Measurements from ENCODE around the gene BATF3. TPM values are rescaled to one million over a fixed set of nuclear protein-coding genes. Genes with fewer than 3 reads are reported as not detected.

Gene BATF3
- total RNA-seq, 2 experiments from 2014 or later, result 109 to 130 TPM

- Mint-ChIP-seq H3K9me3 (ENCODE audit: low read depth) (no peaks in the 10 kb centered on the region), H3K4me3 (no peak overlapping the region), H3K36me3 (no peaks in the 10 kb centered on the region), H3K27me3 (no peaks in the 10 kb centered on the region), H3K4me1 (peaks cover 48% of the 10 kb centered on the region), H3K27ac (no peak overlapping the region)
- DNase-seq (no peak), ATAC-seq (no peak)
- CTCF ChIA-PET, result interaction anchor here (0.7 to 4.7 kb wide), 4 partner anchors 11 to 228 kb away, joined by 3 to 49 read pairs (median 7); no protein-coding TSS in a partner anchor
Observed at GRCh38 chr1:212675675-212676074, 24.0 kb downstream of the BATF3 start.

GRCh38 chr1:212674872-212675271 is 24.8 kb downstream of the BATF3 start:
- Mint-ChIP-seq H3K4me1 (peaks cover 45% of the 10 kb centered on the region), H3K36me3 (no peaks in the 10 kb centered on the region), H3K27ac (no peak overlapping the region), H3K27me3 (no peaks in the 10 kb centered on the region), H3K4me3 (no peak overlapping the region), H3K9me3 (ENCODE audit: low read depth) (no peaks in the 10 kb centered on the region)
- DNase-seq (no peak), ATAC-seq (no peak)
- CTCF ChIA-PET, result interaction anchor here (1.0 to 1.1 kb wide), 2 partner anchors 10 to 24 kb away, joined by 5 to 9 read pairs; no protein-coding TSS in a partner anchor

- DNase-seq, result no peak
- no peak overlapping the region for H3K27ac Mint-ChIP-seq
- H3K9me3 Mint-ChIP-seq (ENCODE audit: low read depth), result no peaks in the 10 kb centered on the region
- H3K27me3 Mint-ChIP-seq, result no peaks in the 10 kb centered on the region
- no peak for ATAC-seq
- CTCF ChIA-PET, result interaction anchor here (0.7 to 1.8 kb wide), 7 partner anchors 13 to 214 kb away, joined by 3 to 6 read pairs (median 3); partner anchors contain the start of gene NSL1
- H3K4me3 Mint-ChIP-seq, result no peak overlapping the region
- H3K36me3 Mint-ChIP-seq, result no peaks in the 10 kb centered on the region
- H3K4me1 Mint-ChIP-seq, result peaks cover 43% of the 10 kb centered on the region
Observed at GRCh38 chr1:212671342-212672031, 28.2 kb downstream of the BATF3 start.

GRCh38 chr1:212670882-212671281 is 28.8 kb downstream of the BATF3 start:
- H3K27me3 Mint-ChIP-seq, result no peaks in the 10 kb centered on the region
- H3K9me3 Mint-ChIP-seq (ENCODE audit: low read depth), result no peaks in the 10 kb centered on the region
- DNase-seq (no peak), ATAC-seq (no peak)
- no peaks in the 10 kb centered on the region for H3K36me3 Mint-ChIP-seq
- no peak overlapping the region for H3K4me3 Mint-ChIP-seq
- CTCF ChIA-PET, result interaction anchor here (0.7 to 1.8 kb wide), 6 partner anchors 14 to 213 kb away, joined by 3 to 6 read pairs (median 3); no protein-coding TSS in a partner anchor
- peaks cover 48% of the 10 kb centered on the region for H3K4me1 Mint-ChIP-seq
- H3K27ac Mint-ChIP-seq, result no peak overlapping the region

GRCh38 chr1:212670301-212670700 is 29.3 kb downstream of the BATF3 start:
- H3K27ac Mint-ChIP-seq, result no peak overlapping the region
- no peaks in the 10 kb centered on the region for H3K36me3 Mint-ChIP-seq
- H3K4me1 Mint-ChIP-seq, result peaks cover 53% of the 10 kb centered on the region
- no peaks in the 10 kb centered on the region for H3K27me3 Mint-ChIP-seq
- H3K4me3 Mint-ChIP-seq, result no peak overlapping the region
- no peaks in the 10 kb centered on the region for H3K9me3 Mint-ChIP-seq (ENCODE audit: low read depth)
- DNase-seq (no peak), ATAC-seq (no peak)
- CTCF ChIA-PET, result interaction anchor here (0.9 to 1.8 kb wide), 3 partner anchors 20 to 213 kb away, joined by 3 to 6 read pairs (median 3); no protein-coding TSS in a partner anchor

GRCh38 chr1:212669600-212669999 is 30.0 kb downstream of the BATF3 start:
- Mint-ChIP-seq H3K27ac (no peak overlapping the region), H3K27me3 (no peaks in the 10 kb centered on the region)

GRCh38 chr1:212669102-212669501 is 30.5 kb downstream of the BATF3 start:
- Mint-ChIP-seq H3K9me3 (ENCODE audit: low read depth) (no peaks in the 10 kb centered on the region), H3K4me3 (no peak overlapping the region), H3K36me3 (no peaks in the 10 kb centered on the region), H3K27ac (no peak overlapping the region), H3K4me1 (peaks cover 58% of the 10 kb centered on the region), H3K27me3 (no peaks in the 10 kb centered on the region)
- no peak for DNase-seq
- ATAC-seq, result no peak
- CTCF ChIA-PET, result interaction anchor here (1.3 to 6.4 kb wide), 6 partner anchors 8 to 213 kb away, joined by 3 to 109 read pairs (median 9); partner anchors contain the start of gene BATF3

More at GRCh38 chr1:212669600-212669999, 30.0 kb downstream of the BATF3 start:
- no peak for ATAC-seq
- H3K4me3 Mint-ChIP-seq, result no peak overlapping the region
- DNase-seq, result no peak
- H3K36me3 Mint-ChIP-seq, result no peaks in the 10 kb centered on the region
- peaks cover 58% of the 10 kb centered on the region for H3K4me1 Mint-ChIP-seq
- CTCF ChIA-PET, result interaction anchor here (6.4 kb wide), 1 partner anchor 25 kb away, joined by 109 read pairs; the partner anchor contains the start of gene BATF3
- H3K9me3 Mint-ChIP-seq (ENCODE audit: low read depth), result no peaks in the 10 kb centered on the region

- Mint-ChIP-seq H3K27me3 (no peaks in the 10 kb centered on the region), H3K4me3 (no peak overlapping the region), H3K36me3 (no peaks in the 10 kb centered on the region), H3K27ac (no peak overlapping the region), H3K9me3 (ENCODE audit: low read depth) (no peaks in the 10 kb centered on the region), H3K4me1 (peaks cover 58% of the 10 kb centered on the region)
- no peak for ATAC-seq
- CTCF ChIA-PET, result interaction anchor here (0.9 to 6.4 kb wide), 12 partner anchors 9 to 213 kb away, joined by 3 to 109 read pairs (median 4); partner anchors contain the start of gene BATF3
- DNase-seq, result no peak
Observed at GRCh38 chr1:212668477-212668876, 31.2 kb downstream of the BATF3 start.

GRCh38 chr1:212667223-212668139 is 32.2 kb downstream of the BATF3 start:
- DNase-seq (peak; percentile 62), ATAC-seq (peak; percentile 51)
- Mint-ChIP-seq H3K36me3 (no peaks in the 10 kb centered on the region), H3K27ac (peak overlapping the region; percentile 37), H3K4me3 (no peak overlapping the region), H3K4me1 (peaks cover 58% of the 10 kb centered on the region), H3K27me3 (no peaks in the 10 kb centered on the region), H3K9me3 (ENCODE audit: low read depth) (no peaks in the 10 kb centered on the region)
- CTCF ChIA-PET, result interaction anchor here (0.8 to 6.4 kb wide), 19 partner anchors 10 to 328 kb away, joined by 3 to 109 read pairs (median 4); partner anchors contain the start of genes BATF3, NSL1 and TATDN3

GRCh38 chr1:212666116-212666775 is 33.4 kb downstream of the BATF3 start:
- H3K27me3 Mint-ChIP-seq, result peaks cover 9% of the 10 kb centered on the region
- ATAC-seq (no peak), DNase-seq (no peak)
- CTCF ChIA-PET, result interaction anchor here (0.9 to 6.4 kb wide), 34 partner anchors 12 to 985 kb away, joined by 3 to 109 read pairs (median 13); partner anchors contain the start of genes BATF3, NSL1 and TATDN3
- H3K9me3 Mint-ChIP-seq (ENCODE audit: low read depth), result no peaks in the 10 kb centered on the region
- no peaks in the 10 kb centered on the region for H3K36me3 Mint-ChIP-seq
- no peak overlapping the region for H3K27ac Mint-ChIP-seq
- H3K4me3 Mint-ChIP-seq, result no peak overlapping the region
- H3K4me1 Mint-ChIP-seq, result peaks cover 51% of the 10 kb centered on the region

- no peaks in the 10 kb centered on the region for H3K36me3 Mint-ChIP-seq
- DNase-seq (peak; percentile 87), ATAC-seq (peak; percentile 98)
- H3K4me1 Mint-ChIP-seq, result peaks cover 43% of the 10 kb centered on the region
- CTCF ChIA-PET, result interaction anchor here (0.6 to 6.4 kb wide), 88 partner anchors 10 to 984 kb away, joined by 3 to 109 read pairs (median 5); partner anchors contain the start of genes ATF3, BATF3, NSL1 and TATDN3
- no peaks in the 10 kb centered on the region for H3K9me3 Mint-ChIP-seq (ENCODE audit: low read depth)
- peak overlapping the region; percentile 78 for H3K27ac Mint-ChIP-seq
- H3K27me3 Mint-ChIP-seq, result peaks cover 15% of the 10 kb centered on the region
- peak overlapping the region; percentile 71 for H3K4me3 Mint-ChIP-seq
Observed at GRCh38 chr1:212665241-212666115, 34.2 kb downstream of the BATF3 start.
